GM12878 (cell line): ENCODE results near the gene DTX4. TPM values are rescaled to one million over a fixed set of nuclear protein-coding genes. Genes with fewer than 3 reads are reported as not detected.

Experiments
- ATAC-seq: fragments of 200-7000 bp; cut with Tn5 transposase; 3 replicates; pipeline ENCODE4 v1.9.1; 2020; ENCODE audit warnings: mild to moderate bottlenecking, moderate library complexity
- BruUV-seq: library from RNA; stranded (reverse); fragments of 400-500 nt; replicated peaks from 2 replicates; lab custom pipeline; 2021; lab: Mats Ljungman, UMichigan
- CTCF ChIA-PET: fragments of 300-600 bp; sonication (Branson Sonifier 250); formaldehyde crosslinking; extraction: SDS; loops from one replicate; lab custom pipeline; 2021; ENCODE audit warnings: inconsistent platforms; lab: Yijun Ruan, JAX
- POLR2A ChIA-PET: fragments of 350-600 bp; formaldehyde crosslinking; extraction: SDS; loops from one replicate; lab custom pipeline; 2021; ENCODE audit warnings: inconsistent platforms; lab: Charles Lee
- RAD21 ChIA-PET: fragments of 300-600 bp; sonication (Branson Sonifier 250); formaldehyde crosslinking; loops from one replicate; lab custom pipeline; 2023; ENCODE audit warnings: antibody characterized with exemption; ENCODE audit not compliant: unreplicated experiment; lab: Charles Lee
- SMC1A ChIA-PET: fragments of 300-600 bp; sonication (Branson Sonifier 250); formaldehyde crosslinking; loops from one replicate; lab custom pipeline; 2023; ENCODE audit not compliant: unreplicated experiment, uncharacterized antibody; lab: Charles Lee
- DNase-seq: peaks from one replicate; pipeline ENCODE4 v3.0.0-alpha.2; 2011; ENCODE audit warnings: low read depth, low spot score
- FAIRE-seq: peaks from 3 replicates; lab custom pipeline; 2011; peaks lifted over from hg19 to GRCh38; lab: Jason Lieb, UNC
- H2AFZ ChIP-seq: 2 replicates; pipeline ENCODE4 v1.6.0; 2011; ENCODE audit warnings: low read depth, low read length, control low read depth; ENCODE audit not compliant: control insufficient read depth
- H3K27ac ChIP-seq: 2 replicates; pipeline ENCODE4 v1.5.1; 2011; ENCODE audit warnings: control low read depth; ENCODE audit not compliant: control insufficient read depth, insufficient read depth
- H3K27me3 ChIP-seq, 2 experiments: replicated peaks in 1 of 2; 2 replicates each; pipeline versions ENCODE4 v1.6.0 to v1.6.1; 2011; ENCODE audit warnings: low read length in 1 of 2; ENCODE audit not compliant: control insufficient read depth in 2 of 2, insufficient read depth in 2 of 2
- H3K36me3 ChIP-seq, 2 experiments: 2 replicates each; pipeline ENCODE4 v1.5.1; 2011; ENCODE audit warnings: low read length in 1 of 2; ENCODE audit not compliant: control insufficient read depth in 2 of 2, insufficient read depth in 2 of 2
- H3K4me1 ChIP-seq: 2 replicates; pipeline ENCODE4 v1.6.1; 2011; ENCODE audit warnings: mild to moderate bottlenecking, low read length, moderate library complexity, mixed read lengths; ENCODE audit not compliant: control insufficient read depth, insufficient read depth
- H3K4me2 ChIP-seq: 2 replicates; pipeline ENCODE4 v1.6.0; 2011; ENCODE audit warnings: control low read depth; ENCODE audit not compliant: control insufficient read depth, insufficient read depth
- H3K4me3 ChIP-seq: fragments of 200-600 bp; sonication (generic); 2 replicates; pipeline ENCODE4 v1.5.1; 2016
- H3K79me2 ChIP-seq: 2 replicates; pipeline ENCODE4 v1.6.0; 2011; ENCODE audit warnings: low read length; ENCODE audit not compliant: control insufficient read depth, insufficient read depth
- H3K9ac ChIP-seq: 2 replicates; pipeline ENCODE4 v1.8.0; 2011; ENCODE audit warnings: low read length, control low read depth, mixed read lengths; ENCODE audit not compliant: control insufficient read depth, insufficient read depth
- H3K9me3 ChIP-seq: replicated peaks from 3 replicates; pipeline ENCODE4 v1.5.1; 2011; ENCODE audit warnings: mild to moderate bottlenecking, low read length; ENCODE audit not compliant: control insufficient read depth, insufficient read depth
- H4K20me1 ChIP-seq: 2 replicates; pipeline ENCODE4 v1.6.0; 2011; ENCODE audit not compliant: control insufficient read depth, insufficient read depth
- IRF4 ChIP-seq: IDR thresholded peaks from 2 replicates; pipeline ENCODE4 v1.6.1; 2011; ENCODE audit warnings: low read depth, low read length
- JUNB ChIP-seq: IDR thresholded peaks from 2 replicates; pipeline ENCODE4 v1.6.1; 2016; ENCODE audit warnings: antibody characterized with exemption, mild to moderate bottlenecking
- NKRF ChIP-seq: fragments of 450-650 bp; conservative IDR thresholded peaks from 2 replicates; pipeline ENCODE4 v1.6.1; 2017; ENCODE audit warnings: mild to moderate bottlenecking, moderate library complexity
- POLR2AphosphoS5 ChIP-seq: IDR thresholded peaks from 2 replicates; pipeline ENCODE4 v1.6.1; 2011; ENCODE audit warnings: mild to moderate bottlenecking, low read length, inconsistent platforms
- ZBTB40 ChIP-seq: fragments of 450-650 bp; IDR thresholded peaks from 2 replicates; pipeline ENCODE4 v1.6.1; 2016; ENCODE audit warnings: mild to moderate bottlenecking, moderate library complexity, borderline replicate concordance
- WGBS: methylation state at CpG from one replicate; pipeline ENCODE4 v1.1.6; 2016; ENCODE audit warnings: low lambda C conversion rate; ENCODE audit not compliant: insufficient replicate concordance, insufficient coverage; ENCODE audit errors: missing lambda C conversion rate; 5-methylcytosine and 5-hydroxymethylcytosine counted together
- in situ Hi-C: fragments of 300-500 bp; cut with MboI; formaldehyde crosslinking; loops from 9 replicates; pipeline ENCODE4 v1.14.3; 2018; ENCODE audit warnings: mixed read lengths
- intact Hi-C: fragments of 100-400 bp; cut with micrococcal nuclease; formaldehyde crosslinking; loops from one replicate; pipeline ENCODE4 v1.14.2; 2022; ENCODE audit not compliant: unreplicated experiment
- polyA plus RNA-seq, 11 experiments: library from polyadenylated mRNA; depleted of rRNA in 4 of 11; unstranded in 6 of 11; stranded (reverse) in 5 of 11; fragments of >200 nt; fragmentation: Nextera tagmentation in 4 of 11; fragmentation: Illumina TruSeq in 1 of 11; extraction: Ambion mirVana in 4 of 11; extraction: Trizol in 1 of 11; gene quantifications; 1 replicate in 1 of 11; 2 replicates in 10 of 11; pipeline versions ENCODE4 v1.2.1 to v1.2.3, GENCODE V29; 2011 to 2016; ENCODE audit warnings: inconsistent platforms in 2 of 11, missing spikeins in 2 of 11, low read depth in 1 of 11
- total RNA-seq, 4 experiments: library from RNA; depleted of rRNA in 3 of 4; stranded (reverse); fragments of >200 nt in 3 of 4; fragmentation: Illumina TruSeq in 1 of 4; extraction: Trizol in 1 of 4; gene quantifications; 2 replicates each; pipeline versions ENCODE4 v1.2.1 to v1.2.3, GENCODE V29; 2013 to 2021
- TF ChIP-seq, protein P1 (sequence below): fragments of 450-650 bp; IDR thresholded peaks from 2 replicates; pipeline ENCODE4 v1.6.1; 2018; ENCODE audit warnings: borderline replicate concordance, mild to moderate bottlenecking; ENCODE audit not compliant: partially characterized antibody
- TF ChIP-seq, protein P2 (sequence below): IDR thresholded peaks from 2 replicates; pipeline ENCODE4 v1.6.1; 2012; ENCODE audit warnings: low read depth, low read length, improper control_type of control experiment

DTX4 gene
- total and polyA plus RNA-seq, 10 of the 15 experiments (the other 5 are each of a cell fraction or from before 2014, with no cell fraction given), result 3.8 to 25.8 (median 10.5) TPM

DNA sequence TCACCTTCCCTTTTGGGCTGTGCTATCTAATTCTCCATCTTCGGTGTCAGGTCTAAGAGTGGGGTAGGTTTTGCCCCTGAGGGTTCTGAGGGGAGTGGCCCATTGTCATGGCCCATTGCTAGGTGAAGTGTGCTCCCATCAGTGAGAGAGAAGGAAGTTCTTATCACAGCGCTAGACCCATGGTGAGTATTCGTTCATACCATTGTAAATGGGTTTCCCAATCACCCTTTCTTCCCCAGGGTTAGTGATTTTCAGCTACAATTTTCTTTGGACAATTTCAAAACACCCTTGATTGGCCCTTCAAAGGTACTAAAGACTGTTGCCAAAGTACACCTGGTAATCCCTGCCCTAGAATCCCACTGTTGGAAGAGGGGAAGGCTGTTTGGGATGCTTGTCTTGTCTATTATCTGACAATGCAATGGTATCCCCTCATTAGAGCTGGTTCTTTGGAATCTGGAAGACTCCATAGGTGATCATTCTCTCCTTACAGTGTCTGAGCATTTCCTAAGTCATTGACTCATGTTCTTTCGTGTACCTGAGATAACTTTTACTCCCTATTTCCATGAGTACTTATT is 20.6 kb downstream of the DTX4 start:
- ATAC-seq (no peak), DNase-seq (no peak), FAIRE-seq (no peak)
- H3K79me2 ChIP-seq, result no peaks in the 10 kb centered on the region; the same call in none of the 2 replicates
- TF ChIP-seq IRF4, result no peak
- TF ChIP-seq, protein P1, sequence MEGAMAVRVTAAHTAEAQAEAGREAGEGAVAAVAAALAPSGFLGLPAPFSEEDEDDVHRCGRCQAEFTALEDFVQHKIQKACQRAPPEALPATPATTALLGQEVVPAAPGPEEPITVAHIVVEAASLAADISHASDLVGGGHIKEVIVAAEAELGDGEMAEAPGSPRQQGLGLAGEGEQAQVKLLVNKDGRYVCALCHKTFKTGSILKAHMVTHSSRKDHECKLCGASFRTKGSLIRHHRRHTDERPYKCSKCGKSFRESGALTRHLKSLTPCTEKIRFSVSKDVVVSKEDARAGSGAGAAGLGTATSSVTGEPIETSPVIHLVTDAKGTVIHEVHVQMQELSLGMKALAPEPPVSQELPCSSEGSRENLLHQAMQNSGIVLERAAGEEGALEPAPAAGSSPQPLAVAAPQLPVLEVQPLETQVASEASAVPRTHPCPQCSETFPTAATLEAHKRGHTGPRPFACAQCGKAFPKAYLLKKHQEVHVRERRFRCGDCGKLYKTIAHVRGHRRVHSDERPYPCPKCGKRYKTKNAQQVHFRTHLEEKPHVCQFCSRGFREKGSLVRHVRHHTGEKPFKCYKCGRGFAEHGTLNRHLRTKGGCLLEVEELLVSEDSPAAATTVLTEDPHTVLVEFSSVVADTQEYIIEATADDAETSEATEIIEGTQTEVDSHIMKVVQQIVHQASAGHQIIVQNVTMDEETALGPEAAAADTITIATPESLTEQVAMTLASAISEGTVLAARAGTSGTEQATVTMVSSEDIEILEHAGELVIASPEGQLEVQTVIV, result no peak
- TF ChIP-seq NKRF, result no peak
- TF ChIP-seq JUNB, result no peak
- no peak for TF ChIP-seq ZBTB40
- no peak for TF ChIP-seq POLR2AphosphoS5
- TF ChIP-seq, protein P2, sequence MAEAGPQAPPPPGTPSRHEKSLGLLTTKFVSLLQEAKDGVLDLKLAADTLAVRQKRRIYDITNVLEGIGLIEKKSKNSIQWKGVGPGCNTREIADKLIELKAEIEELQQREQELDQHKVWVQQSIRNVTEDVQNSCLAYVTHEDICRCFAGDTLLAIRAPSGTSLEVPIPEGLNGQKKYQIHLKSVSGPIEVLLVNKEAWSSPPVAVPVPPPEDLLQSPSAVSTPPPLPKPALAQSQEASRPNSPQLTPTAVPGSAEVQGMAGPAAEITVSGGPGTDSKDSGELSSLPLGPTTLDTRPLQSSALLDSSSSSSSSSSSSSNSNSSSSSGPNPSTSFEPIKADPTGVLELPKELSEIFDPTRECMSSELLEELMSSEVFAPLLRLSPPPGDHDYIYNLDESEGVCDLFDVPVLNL, result no peak
- no peaks in the 10 kb centered on the region for H4K20me1 ChIP-seq
- H3K27ac ChIP-seq, result no peak overlapping the region
- no peak overlapping the region for H3K4me3 ChIP-seq
- ChIA-PET CTCF (interaction anchor here (0.6 to 33.5 kb wide), 3 partner anchors 6 to 617 kb away, joined by 3 to 1180 read pairs (median 1180); partner anchors contain the start of genes DTX4, LPXN and MPEG1), POLR2A (interaction anchor here (0.8 kb wide), 1 partner anchor 15 kb away, joined by 3 read pairs; no protein-coding TSS in a partner anchor), RAD21 (interaction anchor here (1.5 kb wide), 1 partner anchor 18 kb away, joined by 4 read pairs; no protein-coding TSS in a partner anchor), SMC1A (interaction anchor here (0.7 to 1.2 kb wide), 4 partner anchors 8 to 34 kb away, joined by 3 read pairs; no protein-coding TSS in a partner anchor)
- 94% methylated on average over 4 of the region's 4 CpGs for WGBS
- H3K9me3 ChIP-seq, result no peaks in the 10 kb centered on the region; the same call in 2 of the 3 replicates
- BruUV-seq, result no TSS peak
- intact Hi-C loops (no loop called here), in situ Hi-C loops (loop anchor here (25.0 kb wide), 1 partner anchor 1570 kb away; the partner anchor contains the start of gene MS4A15)
- no peaks in the 10 kb centered on the region for H3K27me3 ChIP-seq
- H3K4me2 ChIP-seq, result no peak overlapping the region
- H3K4me1 ChIP-seq, result peaks cover 5% of the 10 kb centered on the region
- H3K36me3 ChIP-seq, result peaks cover 28 to 34% of the 10 kb centered on the region in 2 experiments; a peak in 3 of 4 replicates
- H2AFZ ChIP-seq, result no peak overlapping the region
- H3K9ac ChIP-seq, result no peak overlapping the region
